Left ventricle myocardium inferior (tissue), 1 donor: ENCODE results near the gene MRGPRF. TPM values are rescaled to one million over a fixed set of nuclear protein-coding genes. Genes with fewer than 3 reads are reported as not detected.

Experiments used
- DNase-seq: peaks from one replicate; pipeline ENCODE4 v3.0.0-alpha.2; 2020
- H3K27ac ChIP-seq: fragments of 200-600 bp; replicated peaks from 2 replicates; pipeline ENCODE4 v1.8.0; 2021
- H3K27me3 ChIP-seq: fragments of 200-600 bp; 2 replicates; pipeline ENCODE4 v1.8.0; 2021; ENCODE audit warnings: low read depth
- H3K36me3 ChIP-seq: fragments of 200-600 bp; 2 replicates; pipeline ENCODE4 v1.8.0; 2021
- H3K4me1 ChIP-seq: fragments of 200-600 bp; 2 replicates; pipeline ENCODE4 v1.8.0; 2021
- H3K4me3 ChIP-seq: fragments of 200-600 bp; 2 replicates; pipeline ENCODE4 v1.8.0; 2021; ENCODE audit warnings: mild to moderate bottlenecking, moderate library complexity
- H3K9me3 ChIP-seq: fragments of 200-600 bp; replicated peaks from 2 replicates; pipeline ENCODE4 v1.8.0; 2021
- intact Hi-C: fragments of 100-400 bp; cut with micrococcal nuclease; formaldehyde crosslinking; loops from one replicate; pipeline ENCODE4 v1.11.0; 2022
- total RNA-seq: library from RNA; stranded (reverse); fragmentation: NEBNext Ultra II Directional; extraction: Animal tissue kit (Norgen Biotek cat#: 25700); gene quantifications from one replicate; pipeline ENCODE4 v1.2.1, GENCODE V29; 2021
- TF ChIP-seq, protein P1 (sequence below): fragments of 200-600 bp; IDR thresholded peaks from 2 replicates; pipeline ENCODE4 v1.8.0; 2021; ENCODE audit warnings: antibody characterized with exemption, mild to moderate bottlenecking, borderline replicate concordance
- donor health status: DM: no; HTN: yes; CAD: no; lungs with severe emphysema.

MRGPRF gene
- total RNA-seq, 1 donor from 2014 or later, result 3.9 TPM

GRCh38 chr11:69055212-69055586 lies 42.2 kb upstream of the MRGPRF start:
- no peaks in the 10 kb centered on the region for H3K9me3 ChIP-seq
- H3K4me3 ChIP-seq, result no peak overlapping the region
- intact Hi-C loops, result no loop called here
- peaks cover 49% of the 10 kb centered on the region for H3K36me3 ChIP-seq
- TF ChIP-seq, protein P1, sequence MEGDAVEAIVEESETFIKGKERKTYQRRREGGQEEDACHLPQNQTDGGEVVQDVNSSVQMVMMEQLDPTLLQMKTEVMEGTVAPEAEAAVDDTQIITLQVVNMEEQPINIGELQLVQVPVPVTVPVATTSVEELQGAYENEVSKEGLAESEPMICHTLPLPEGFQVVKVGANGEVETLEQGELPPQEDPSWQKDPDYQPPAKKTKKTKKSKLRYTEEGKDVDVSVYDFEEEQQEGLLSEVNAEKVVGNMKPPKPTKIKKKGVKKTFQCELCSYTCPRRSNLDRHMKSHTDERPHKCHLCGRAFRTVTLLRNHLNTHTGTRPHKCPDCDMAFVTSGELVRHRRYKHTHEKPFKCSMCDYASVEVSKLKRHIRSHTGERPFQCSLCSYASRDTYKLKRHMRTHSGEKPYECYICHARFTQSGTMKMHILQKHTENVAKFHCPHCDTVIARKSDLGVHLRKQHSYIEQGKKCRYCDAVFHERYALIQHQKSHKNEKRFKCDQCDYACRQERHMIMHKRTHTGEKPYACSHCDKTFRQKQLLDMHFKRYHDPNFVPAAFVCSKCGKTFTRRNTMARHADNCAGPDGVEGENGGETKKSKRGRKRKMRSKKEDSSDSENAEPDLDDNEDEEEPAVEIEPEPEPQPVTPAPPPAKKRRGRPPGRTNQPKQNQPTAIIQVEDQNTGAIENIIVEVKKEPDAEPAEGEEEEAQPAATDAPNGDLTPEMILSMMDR, result no peak
- no peaks in the 10 kb centered on the region for H3K27me3 ChIP-seq
- DNase-seq, result no peak
- peaks cover 56% of the 10 kb centered on the region for H3K4me1 ChIP-seq
- H3K27ac ChIP-seq, result no peak overlapping the region

GRCh38 chr11:69054397-69055211 lies 41.6 kb upstream of the MRGPRF start:
- Histone ChIP-seq H3K9me3 (no peaks in the 10 kb centered on the region), H3K4me3 (no peak overlapping the region), H3K27me3 (no peaks in the 10 kb centered on the region), H3K4me1 (peaks cover 62% of the 10 kb centered on the region), H3K27ac (no peak overlapping the region), H3K36me3 (peaks cover 43% of the 10 kb centered on the region)
- TF ChIP-seq, protein P1, result no peak
- intact Hi-C loops, result no loop called here
- no peak for DNase-seq

DNA sequence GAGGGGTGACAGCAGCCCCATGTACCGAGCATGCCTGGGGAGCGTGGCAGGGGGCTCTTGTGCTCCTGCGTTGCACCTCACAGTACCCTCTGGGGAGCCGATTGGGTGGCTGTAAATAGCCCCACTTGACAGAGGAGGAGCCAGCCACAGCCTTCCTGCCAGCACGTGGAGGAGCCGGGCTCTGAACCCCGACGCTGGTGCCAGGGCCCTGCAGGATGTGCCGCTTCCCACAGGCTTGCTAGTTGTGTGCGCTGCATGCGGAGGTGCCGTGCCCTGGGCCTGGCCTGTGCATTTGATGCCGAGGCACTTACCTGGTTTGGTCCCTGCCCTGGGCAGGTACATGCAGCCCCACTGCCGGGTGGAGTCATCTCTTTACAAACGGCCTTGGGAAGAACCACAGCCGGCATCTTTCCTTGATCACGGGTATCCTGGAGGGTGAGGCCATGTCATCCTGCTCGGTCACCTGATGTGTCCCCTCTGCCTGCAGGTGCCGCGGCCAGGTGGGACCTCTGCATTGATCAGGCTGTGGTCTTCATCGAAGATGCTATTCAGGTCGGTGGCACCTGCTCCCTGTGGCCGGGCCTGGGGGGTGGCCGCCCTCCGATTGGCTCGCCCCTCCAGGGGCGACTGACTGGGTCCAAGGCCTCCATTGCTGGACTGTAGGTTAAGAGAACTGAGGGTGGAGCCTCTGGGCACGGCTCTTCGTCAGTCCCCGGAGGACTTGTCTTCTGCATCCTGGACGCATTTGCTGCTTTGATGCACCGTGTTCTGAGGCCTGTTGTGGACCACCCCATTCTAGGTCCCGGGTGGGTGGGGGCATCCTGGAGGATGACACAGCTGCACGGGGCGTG lies 40.7 kb upstream of the MRGPRF start:
- H3K4me1 ChIP-seq, result peaks cover 70% of the 10 kb centered on the region
- peak; percentile 33 for DNase-seq
- TF ChIP-seq, protein P1, result no peak
- no peak overlapping the region for H3K4me3 ChIP-seq
- no peaks in the 10 kb centered on the region for H3K9me3 ChIP-seq
- intact Hi-C loops, result no loop called here
- peaks cover 34% of the 10 kb centered on the region for H3K36me3 ChIP-seq
- H3K27me3 ChIP-seq, result no peaks in the 10 kb centered on the region
- H3K27ac ChIP-seq, result peak overlapping the region; percentile 90

DNA sequence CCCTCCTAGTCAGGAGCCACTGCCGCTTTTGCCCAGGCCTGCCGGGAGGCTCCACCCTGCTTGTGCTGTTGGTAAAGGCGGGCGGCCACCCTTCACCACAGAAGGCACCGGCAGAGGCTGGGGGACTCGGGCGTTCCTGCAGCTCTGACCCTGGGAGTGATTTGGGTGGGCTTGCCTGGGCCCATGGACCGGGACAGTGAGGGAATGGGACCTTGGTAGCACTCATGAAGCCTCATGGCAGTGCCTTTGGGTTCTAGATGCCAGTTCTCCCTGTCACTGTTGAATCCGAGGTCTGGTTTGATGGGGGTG lies 40.1 kb upstream of the MRGPRF start:
- H3K4me3 ChIP-seq, result no peak overlapping the region
- peaks cover 74% of the 10 kb centered on the region for H3K4me1 ChIP-seq
- peak overlapping the region; percentile 90 for H3K27ac ChIP-seq
- H3K36me3 ChIP-seq, result peaks cover 28% of the 10 kb centered on the region
- no peaks in the 10 kb centered on the region for H3K27me3 ChIP-seq
- intact Hi-C loops, result no loop called here
- no peaks in the 10 kb centered on the region for H3K9me3 ChIP-seq
- DNase-seq, result no peak
- TF ChIP-seq, protein P1, result no peak

DNA sequence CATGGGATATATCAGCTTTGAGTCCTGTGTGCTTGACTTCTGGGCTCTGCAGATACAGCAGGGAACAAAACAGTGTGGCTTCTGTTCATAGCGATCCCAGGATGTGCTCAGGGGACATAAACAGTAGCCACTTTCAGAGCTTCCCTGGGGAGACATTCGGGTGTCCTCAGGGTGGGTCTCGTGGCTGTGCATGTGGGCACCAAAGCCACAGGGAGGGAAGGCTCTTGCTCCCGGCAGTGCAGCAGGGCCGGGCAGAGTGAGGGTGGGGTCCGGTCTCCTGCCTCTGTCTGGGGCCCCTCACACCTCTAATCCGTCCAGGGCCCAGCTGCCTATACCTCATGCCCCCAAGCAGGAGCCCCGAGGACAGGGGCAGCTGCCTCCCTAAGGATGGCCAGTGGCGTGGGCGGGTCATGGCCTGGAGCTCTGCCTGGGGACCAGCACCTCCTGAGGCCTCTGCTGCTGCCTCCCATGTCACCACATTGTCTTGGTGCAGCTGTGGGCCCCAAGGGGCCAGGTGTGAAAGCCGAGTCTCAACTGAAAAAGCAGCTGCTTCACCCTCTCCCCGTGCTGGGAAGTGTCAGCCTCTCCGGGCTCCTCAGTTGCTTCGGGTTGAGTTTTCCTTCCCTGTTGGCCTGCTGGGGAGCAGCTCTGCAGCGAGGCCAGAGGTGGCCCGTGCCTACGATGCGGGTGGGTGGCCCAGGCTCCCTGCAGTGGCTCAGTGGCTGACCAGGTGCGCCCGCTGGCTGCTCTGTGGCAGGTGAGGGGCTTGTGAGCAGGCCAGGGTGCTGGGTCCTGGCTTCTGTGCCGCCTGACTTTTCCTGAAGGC lies 39.5 kb upstream of the MRGPRF start:
- Histone ChIP-seq H3K4me1 (peaks cover 76% of the 10 kb centered on the region), H3K4me3 (no peak overlapping the region), H3K27ac (peak overlapping the region; percentile 90), H3K27me3 (no peaks in the 10 kb centered on the region), H3K9me3 (no peaks in the 10 kb centered on the region), H3K36me3 (peaks cover 22% of the 10 kb centered on the region)
- no peak for DNase-seq
- intact Hi-C loops, result no loop called here
- TF ChIP-seq, protein P1, result no peak
